Aorta (tissue), 5 donors: ENCODE data around the gene TMEM156. TPM values are rescaled to one million over a fixed set of nuclear protein-coding genes. Genes with fewer than 3 reads are reported as not detected.
"Not testable (repeated sequence)": the region's sequence is repeated elsewhere in the genome, so short reads cannot be mapped to it uniquely, and the experiment has no call there.

Experiments
- ATAC-seq: fragments of 200-7000 bp; cut with Tn5 transposase; one replicate; pipeline ENCODE4 v1.9.1; 2022; ENCODE audit warnings: moderate library complexity; ENCODE audit not compliant: low FRiP score
- DNase-seq, 2 donors: peaks; one replicate each; pipeline ENCODE4 v3.0.0-alpha.2; 2020
- H3K27ac ChIP-seq, 2 donors: one replicate each; pipeline ENCODE4 v1.5.1; 2013; ENCODE audit warnings: low read length in 2 of 2, mild to moderate bottlenecking in 2 of 2, moderate library complexity in 2 of 2, control low read depth in 1 of 2, inconsistent platforms in 1 of 2, low read depth in 1 of 2
- H3K27me3 ChIP-seq, 2 donors: one replicate each; pipeline ENCODE4 v1.6.1; 2013; ENCODE audit warnings: control low read depth in 1 of 2, low read length in 1 of 2, mild to moderate bottlenecking in 1 of 2, moderate library complexity in 1 of 2; ENCODE audit not compliant: insufficient read depth in 2 of 2, control insufficient read depth in 1 of 2
- H3K36me3 ChIP-seq, 2 donors: one replicate each; pipeline ENCODE4 v1.6.1; 2013; ENCODE audit warnings: control low read depth in 1 of 2, low read length in 1 of 2, mild to moderate bottlenecking in 1 of 2; ENCODE audit not compliant: insufficient read depth in 2 of 2, control insufficient read depth in 1 of 2
- H3K4me1 ChIP-seq, 2 donors: one replicate each; pipeline ENCODE4 v1.6.1; 2013; ENCODE audit warnings: low read length in 2 of 2, control low read depth in 1 of 2, mild to moderate bottlenecking in 1 of 2, moderate library complexity in 1 of 2; ENCODE audit not compliant: insufficient read depth in 2 of 2, control insufficient read depth in 1 of 2
- H3K4me3 ChIP-seq, 2 donors: one replicate each; pipeline ENCODE4 v1.5.1; 2013; ENCODE audit warnings: low read length in 2 of 2, control low read depth in 1 of 2, mild to moderate bottlenecking in 1 of 2
- H3K9me3 ChIP-seq: one replicate; pipeline ENCODE4 v1.6.1; 2013; ENCODE audit warnings: mild to moderate bottlenecking, low read length; ENCODE audit not compliant: control insufficient read depth
- WGBS, 2 donors: extraction: QIAGEN DNeasy Blood & Tissue Kit; methylation state at CpG; one replicate each; pipeline ENCODE4 v1.1.7; 2013; 5-methylcytosine and 5-hydroxymethylcytosine counted together
- intact Hi-C, 2 donors: fragments of 100-400 bp; cut with DNase I; formaldehyde crosslinking; loops; one replicate each; pipeline versions ENCODE4 v1.14.2 to v1.15.0; 2022
- polyA plus RNA-seq, 2 donors: library from polyadenylated mRNA; stranded (reverse); fragments of 200-250 nt; gene quantifications; one replicate each; pipeline ENCODE4 v1.2.3, GENCODE V29; 2013
- total RNA-seq, 2 donors: library from RNA; stranded (reverse); fragmentation: NEBNext Ultra II Directional; extraction: Animal tissue kit (Norgen Biotek cat#: 25700); gene quantifications; one replicate each; pipeline ENCODE4 v1.2.1, GENCODE V29; 2021
- donor health status: healthy with polysubstance abuse.
- donor health status: Bipolar disorder and iron deficiency.
- donor health status: DM: no; HTN: no; CAD: no.
- donor health status: DM: no; HTN: no; CAD: no.
- donor health status: DM: yes; HTN: yes; CAD: no.

The TMEM156 gene
- total and polyA plus RNA-seq, 4 donors = 0.05 to 0.52 (median 0.27) TPM

DNA sequence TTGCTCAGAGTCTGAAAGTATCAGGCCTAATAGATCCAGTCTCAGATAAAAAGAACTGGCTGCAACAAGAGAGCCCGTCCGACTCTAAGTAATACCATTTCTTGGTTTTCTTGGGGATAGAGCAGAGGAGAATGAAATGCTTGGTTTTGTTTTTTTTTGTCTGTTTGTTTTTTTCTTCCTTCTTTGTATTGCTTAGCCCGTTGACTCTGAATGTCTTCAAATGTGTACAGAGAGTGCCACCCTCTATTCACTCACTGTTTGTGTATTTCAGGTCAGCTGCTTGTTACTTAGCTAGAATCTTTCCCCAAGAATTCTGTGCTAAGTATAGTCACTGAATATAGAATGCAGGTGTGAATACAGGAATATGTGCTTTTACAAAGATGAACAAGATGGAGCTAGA lies 5.7 kb upstream of the TMEM156 start:
- Histone ChIP-seq H3K4me1 (peaks cover 0 to 3% of the 10 kb centered on the region in 2 donors), H3K27ac (no peak overlapping the region), H3K4me3 (no peak overlapping the region), H3K36me3 (no peaks in the 10 kb centered on the region), H3K27me3 (no peaks in the 10 kb centered on the region), H3K9me3 (no peaks in the 10 kb centered on the region)
- intact Hi-C loops = no loop called here
- WGBS, 2 donors = 78 to 79% methylated on average over 3 of the region's 3 CpGs
- ATAC-seq = no peak
- DNase-seq = no peak

DNA sequence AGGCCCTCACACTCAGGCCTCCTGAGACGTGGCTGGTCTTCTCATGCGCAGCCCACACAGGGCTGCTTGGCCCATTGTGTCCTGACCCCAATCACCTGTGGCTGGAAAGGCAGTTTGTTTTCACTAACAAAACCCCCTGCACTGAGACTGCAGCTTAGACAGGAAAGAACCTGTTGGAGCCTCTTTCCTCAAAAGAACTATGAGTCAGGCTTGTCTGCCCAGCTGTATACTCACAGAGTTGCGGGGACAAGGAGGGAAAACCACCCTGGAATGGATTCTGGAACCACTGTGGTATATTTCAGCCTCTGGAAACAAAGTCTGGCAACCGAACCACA lies 5.2 kb upstream of the TMEM156 start:
- DNase-seq (no peak), ATAC-seq (no peak)
- no peak overlapping the region for H3K27ac ChIP-seq
- no peaks in the 10 kb centered on the region for H3K27me3 ChIP-seq
- peaks cover 0 to 3% of the 10 kb centered on the region in 2 donors for H3K4me1 ChIP-seq
- intact Hi-C loops = no loop called here
- no peaks in the 10 kb centered on the region for H3K36me3 ChIP-seq
- H3K4me3 ChIP-seq = no peak overlapping the region
- H3K9me3 ChIP-seq = no peaks in the 10 kb centered on the region
- 85 to 92% methylated on average over 4 of the region's 4 CpGs for WGBS, 2 donors

DNA sequence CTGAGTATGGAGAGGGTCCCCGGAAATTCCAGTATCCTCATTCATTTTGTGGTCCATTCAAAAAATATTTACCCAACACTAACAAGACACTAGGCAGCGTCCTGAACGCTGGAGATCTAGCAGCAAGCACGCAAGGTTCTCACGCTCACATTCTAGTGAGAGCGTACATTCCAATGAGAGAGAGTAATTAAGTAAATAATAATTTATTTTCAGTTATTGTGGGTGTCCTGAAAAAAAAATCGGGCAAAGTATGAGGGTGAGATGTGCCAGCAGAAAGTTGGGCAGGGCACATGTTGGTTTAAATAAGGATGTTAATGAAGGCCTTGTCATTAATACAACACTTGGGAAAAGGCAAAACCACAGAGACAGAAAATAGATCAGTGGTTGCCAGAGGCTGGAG lies 4.0 kb upstream of the TMEM156 start:
- Histone ChIP-seq H3K4me3 (no peak overlapping the region), H3K27ac (no peak overlapping the region), H3K4me1 (peaks cover 0 to 3% of the 10 kb centered on the region in 2 donors), H3K9me3 (no peaks in the 10 kb centered on the region), H3K27me3 (no peaks in the 10 kb centered on the region), H3K36me3 (no peaks in the 10 kb centered on the region)
- ATAC-seq (no peak), DNase-seq (no peak)
- WGBS, 2 donors = 24 to 48% methylated on average over 7 of the region's 7 CpGs
- intact Hi-C loops = no loop called here

DNA sequence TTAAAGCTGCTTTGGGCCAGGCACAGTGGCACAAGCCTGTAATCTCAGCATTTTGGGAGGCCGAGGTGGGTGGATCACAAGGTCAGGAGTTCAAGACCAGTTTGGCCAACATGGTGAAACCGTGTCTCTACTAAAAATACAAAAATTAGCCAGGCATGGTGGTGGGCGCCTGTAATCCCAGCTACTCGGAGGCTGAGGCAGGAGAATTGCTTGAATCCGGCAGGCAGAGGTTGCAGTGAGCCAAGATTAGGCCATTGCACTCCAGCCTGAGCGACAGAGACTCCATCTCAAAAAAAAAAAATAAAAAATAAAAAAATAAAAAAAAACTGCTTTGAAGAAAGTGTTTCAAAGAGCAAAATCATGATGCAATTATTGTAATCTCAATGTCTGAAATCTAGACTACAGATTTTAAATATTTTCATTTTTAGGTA lies 604 bp downstream of the TMEM156 start:
- H3K27ac ChIP-seq, H3K36me3 ChIP-seq, H3K4me1 ChIP-seq, H3K27me3 ChIP-seq, DNase-seq, ATAC-seq, H3K9me3 ChIP-seq, H3K4me3 ChIP-seq, intact Hi-C loops: not testable (repeated sequence)
- WGBS, 2 donors = 89 to 94% methylated on average over 6 of the region's 6 CpGs

DNA sequence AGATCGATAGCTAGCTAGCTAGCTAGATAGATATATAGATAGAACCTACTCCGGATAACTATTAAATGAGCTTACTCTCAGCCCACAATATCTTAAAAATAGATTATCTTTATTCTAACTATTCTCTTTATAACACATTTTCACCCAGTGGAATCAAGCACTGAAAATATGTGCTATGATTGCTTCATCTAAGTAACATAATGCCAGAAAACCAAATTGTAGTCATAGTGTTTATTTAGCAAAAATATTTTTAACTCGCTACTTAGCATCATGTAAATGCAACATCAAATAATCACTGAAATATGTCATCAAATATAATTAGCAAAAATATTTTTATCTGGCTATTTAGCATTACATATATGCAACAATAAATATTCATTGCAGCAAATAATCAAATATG lies 1.5 kb downstream of the TMEM156 start:
- no peaks in the 10 kb centered on the region for H3K36me3 ChIP-seq
- intact Hi-C loops = no loop called here
- DNase-seq = no peak
- H3K9me3 ChIP-seq = no peaks in the 10 kb centered on the region
- 70 to 77% methylated on average over 3 of the region's 3 CpGs for WGBS, 2 donors
- H3K27ac ChIP-seq = no peak overlapping the region
- no peaks in the 10 kb centered on the region for H3K27me3 ChIP-seq
- no peak for ATAC-seq
- H3K4me1 ChIP-seq = no peaks in the 10 kb centered on the region
- no peak overlapping the region for H3K4me3 ChIP-seq

DNA sequence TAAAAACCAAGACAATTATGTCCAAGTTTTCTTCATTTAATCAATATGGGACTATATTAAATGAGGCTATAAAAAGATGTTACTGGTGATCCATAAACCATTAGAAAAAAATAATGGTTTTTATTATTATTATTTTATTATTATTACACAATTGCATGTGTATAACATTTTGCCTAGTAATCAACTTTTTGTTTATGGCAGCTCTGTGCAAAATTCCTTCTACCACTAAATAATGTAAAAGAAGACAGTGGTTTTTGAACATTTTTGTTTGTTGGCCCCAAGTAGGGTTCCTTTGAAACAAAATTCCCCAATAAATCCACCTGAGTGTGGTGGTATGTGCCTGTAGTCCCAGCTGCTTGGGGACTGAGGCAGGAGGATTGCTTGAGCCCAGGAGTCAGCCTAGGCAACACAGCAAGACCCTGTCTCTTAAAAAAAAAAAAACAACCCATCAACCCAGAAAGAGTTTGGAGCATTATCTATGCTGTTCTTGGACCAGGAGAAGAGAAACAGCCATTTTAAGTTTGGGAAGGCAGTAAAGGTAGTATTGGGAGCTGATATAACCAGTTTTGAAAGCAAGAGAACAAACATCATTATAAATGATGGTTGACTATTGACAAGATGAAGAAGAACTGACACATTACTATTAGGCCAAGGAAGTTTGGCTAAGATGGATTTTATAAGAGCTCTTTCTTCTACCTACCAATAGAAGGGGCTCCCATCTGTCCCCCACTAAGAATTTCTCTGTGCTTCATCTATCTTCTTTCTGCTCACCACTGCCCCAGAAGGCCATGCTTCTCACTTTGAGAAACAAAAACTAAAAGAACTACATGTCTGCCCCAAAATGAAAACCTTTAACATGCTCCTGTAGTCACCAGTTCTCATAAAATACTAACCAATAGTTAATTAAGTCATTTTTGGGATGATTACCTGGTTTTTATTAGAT lies 2.2 kb downstream of the TMEM156 start:
- Histone ChIP-seq H3K4me3 (no peak overlapping the region), H3K27ac (no peak overlapping the region), H3K9me3 (no peaks in the 10 kb centered on the region), H3K4me1 (no peaks in the 10 kb centered on the region), H3K27me3 (no peaks in the 10 kb centered on the region), H3K36me3 (no peaks in the 10 kb centered on the region)
- ATAC-seq (no peak), DNase-seq (no peak)
- intact Hi-C loops = no loop called here

DNA sequence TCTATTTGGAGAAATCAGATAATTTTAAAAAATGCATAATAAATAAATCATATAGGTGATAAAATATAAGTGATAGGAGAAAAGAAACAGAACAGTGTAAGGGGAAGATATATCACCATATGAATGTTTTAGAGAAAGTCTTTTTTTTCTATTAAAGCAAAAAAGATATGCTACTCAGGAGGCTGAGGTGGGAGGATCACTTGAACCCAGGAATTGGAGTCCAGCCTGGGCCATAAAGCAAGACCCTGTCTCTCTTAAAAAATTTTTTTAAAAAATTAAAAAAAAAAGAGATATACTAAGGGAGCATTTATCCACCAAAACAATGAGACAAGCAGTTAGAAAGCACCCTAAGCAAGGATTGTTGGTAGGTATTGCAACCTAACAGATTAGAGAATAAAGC lies 6.1 kb downstream of the TMEM156 start:
- H3K4me1 ChIP-seq = no peaks in the 10 kb centered on the region
- H3K27ac ChIP-seq = no peak overlapping the region
- H3K27me3 ChIP-seq = no peaks in the 10 kb centered on the region
- no peaks in the 10 kb centered on the region for H3K36me3 ChIP-seq
- no peak for ATAC-seq
- intact Hi-C loops = no loop called here
- H3K9me3 ChIP-seq = no peaks in the 10 kb centered on the region
- DNase-seq = no peak
- no peak overlapping the region for H3K4me3 ChIP-seq

DNA sequence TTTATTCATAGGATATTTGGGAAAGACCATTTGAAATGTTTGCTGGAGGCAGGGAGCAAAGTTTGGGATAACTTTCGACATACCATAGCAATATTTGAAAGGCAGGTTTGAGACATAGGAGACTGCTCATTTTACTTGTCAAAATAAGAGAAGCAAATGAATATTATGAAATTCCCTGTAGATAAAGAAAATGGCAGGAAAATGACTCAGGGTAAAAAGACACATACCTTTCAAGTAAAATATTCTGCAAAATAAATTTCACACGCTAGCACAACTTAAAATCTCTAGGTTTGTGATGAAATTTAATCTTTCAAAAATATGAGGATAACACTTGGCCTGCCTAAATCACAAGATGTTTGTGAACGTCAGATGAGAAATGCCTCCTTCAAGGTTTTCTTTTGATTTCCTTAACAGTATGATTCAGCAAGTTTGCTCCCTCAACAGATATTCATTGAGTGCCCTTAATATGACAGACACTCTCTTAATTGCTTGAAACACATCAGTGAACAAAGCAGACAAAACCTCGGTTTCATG lies 6.6 kb downstream of the TMEM156 start:
- intact Hi-C loops = no loop called here
- Histone ChIP-seq H3K27me3 (no peaks in the 10 kb centered on the region), H3K36me3 (no peaks in the 10 kb centered on the region), H3K27ac (no peak overlapping the region), H3K4me3 (no peak overlapping the region), H3K9me3 (no peaks in the 10 kb centered on the region), H3K4me1 (no peaks in the 10 kb centered on the region)
- ATAC-seq = no peak
- 58 to 65% methylated on average over 4 of the region's 4 CpGs for WGBS, 2 donors
- DNase-seq = no peak

DNA sequence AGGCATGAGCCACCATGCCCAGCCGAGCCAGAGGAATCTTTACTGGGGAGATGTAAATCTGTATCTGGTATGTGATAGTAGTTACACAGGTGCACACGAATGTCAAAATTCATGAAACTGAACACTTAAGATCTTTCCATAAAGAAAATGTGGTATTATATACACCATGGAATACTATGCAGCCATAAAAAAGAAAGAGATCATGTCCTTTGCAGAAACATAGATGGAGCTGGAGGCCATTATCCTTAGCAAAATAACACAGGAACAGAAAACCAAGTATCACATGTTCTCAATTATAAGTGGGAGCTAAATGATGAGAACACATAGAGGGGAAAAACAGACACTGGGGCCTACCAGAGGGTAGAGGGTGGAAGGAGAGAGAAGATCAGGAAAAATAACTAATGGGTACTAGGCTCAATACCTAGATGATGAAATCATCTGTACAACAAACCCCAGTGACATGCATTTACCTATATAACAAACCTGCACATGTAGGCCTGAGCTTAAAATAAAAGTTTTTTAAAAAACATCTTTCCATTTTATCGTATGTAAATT lies 7.8 kb downstream of the TMEM156 start:
- DNase-seq (no peak), ATAC-seq (no peak)
- Histone ChIP-seq H3K9me3 (no peaks in the 10 kb centered on the region), H3K27ac (no peak overlapping the region), H3K36me3 (no peaks in the 10 kb centered on the region), H3K27me3 (no peaks in the 10 kb centered on the region), H3K4me1 (no peaks in the 10 kb centered on the region), H3K4me3 (no peak overlapping the region)
- WGBS, 2 donors = 90 to 95% methylated on average over 3 of the region's 3 CpGs
- intact Hi-C loops = no loop called here
